Fibroblast of the aortic adventitia (primary cell): ENCODE data around the gene M1AP. TPM values are rescaled to one million over a fixed set of nuclear protein-coding genes. Genes with fewer than 3 reads are reported as not detected.

ENCODE experiments used
- DNase-seq: peaks from one replicate; pipeline ENCODE4 v3.0.0-alpha.2; 2010; ENCODE audit warnings: low read depth
- H3K4me3 ChIP-seq: 2 replicates; pipeline ENCODE4 v1.5.1; 2011; ENCODE audit warnings: low read depth, mild to moderate bottlenecking, control low read depth, low read length, moderate library complexity
- CTCF ChIP-seq: IDR thresholded peaks from 2 replicates; pipeline ENCODE4 v1.5.1; 2011; ENCODE audit warnings: mild to moderate bottlenecking, low read length, control low read depth, inconsistent platforms; ENCODE audit not compliant: insufficient read depth
- total RNA-seq: library from RNA; depleted of rRNA; stranded (reverse); fragments of >200 nt; gene quantifications from 2 replicates; pipeline ENCODE4 v1.2.3, GENCODE V29; 2012; ENCODE audit warnings: low replicate concordance

Gene M1AP
- total RNA-seq, 1 donor = not detected

GRCh38 chr2:74690571-74690970, 42.4 kb upstream of the M1AP start:
- peak; percentile 85 for TF ChIP-seq CTCF
- no peak overlapping the region for H3K4me3 ChIP-seq
- peak; percentile 85 for DNase-seq

- no peak for DNase-seq
- no peak for TF ChIP-seq CTCF
- no peak overlapping the region for H3K4me3 ChIP-seq
Measured at GRCh38 chr2:74689671-74690070, 41.5 kb upstream of the M1AP start.

GRCh38 chr2:74688881-74689280, 40.8 kb upstream of the M1AP start:
- no peak for DNase-seq
- no peak for TF ChIP-seq CTCF
- no peak overlapping the region for H3K4me3 ChIP-seq

DNA sequence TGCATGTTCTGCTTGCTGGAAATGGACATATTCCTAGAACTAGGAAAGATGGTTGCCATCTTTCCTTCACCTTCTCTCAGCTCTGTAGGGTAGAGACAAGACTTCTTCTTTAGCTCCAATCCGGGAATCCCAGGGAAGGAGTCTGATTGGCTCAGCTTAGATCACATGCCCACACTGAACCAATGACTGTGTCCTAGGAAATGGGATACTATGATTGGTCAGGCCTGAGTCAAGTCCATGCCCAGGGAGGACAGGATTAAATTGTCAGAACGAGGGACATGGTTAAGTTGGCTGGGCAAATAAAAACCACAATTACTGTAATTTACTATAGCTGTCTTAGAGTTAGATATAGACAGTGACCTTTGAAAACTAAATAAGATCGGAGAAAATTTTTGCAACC, 37.3 kb upstream of the M1AP start:
- no peak for DNase-seq
- no peak overlapping the region for H3K4me3 ChIP-seq
- TF ChIP-seq CTCF = no peak

GRCh38 chr2:74682501-74682900, 34.4 kb upstream of the M1AP start:
- no peak overlapping the region for H3K4me3 ChIP-seq
- TF ChIP-seq CTCF = no peak
- no peak for DNase-seq

- no peak overlapping the region for H3K4me3 ChIP-seq
- DNase-seq = no peak
- no peak for TF ChIP-seq CTCF
Measured at GRCh38 chr2:74679615-74680014, 31.5 kb upstream of the M1AP start.

DNA sequence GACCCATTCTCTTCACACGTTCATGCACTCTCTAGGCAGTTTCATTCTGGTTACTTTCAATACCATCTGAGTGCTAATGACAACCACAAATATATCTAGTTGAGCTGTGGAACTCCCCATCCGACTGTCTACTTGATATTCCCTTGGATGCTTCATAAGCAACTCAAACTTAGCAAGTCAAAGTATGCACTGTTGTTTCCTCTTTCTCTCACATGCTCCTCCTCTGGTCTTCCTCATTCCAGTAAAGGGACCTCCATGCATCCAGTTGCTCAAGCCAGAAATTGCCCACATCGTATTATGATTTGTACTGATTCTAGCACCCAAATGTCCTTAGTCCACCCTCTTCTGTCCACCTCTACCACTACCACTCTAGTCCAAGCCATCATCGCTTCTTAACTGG, 28.2 kb upstream of the M1AP start:
- DNase-seq = no peak
- no peak for TF ChIP-seq CTCF
- no peak overlapping the region for H3K4me3 ChIP-seq
